ENCODE measurements around the gene PROP1.
"Not testable (repeated sequence)": the region's sequence is repeated elsewhere in the genome, so short reads cannot be mapped to it uniquely, and the experiment has no call there.

PROP1 gene

GRCh38 chr5:177943805-177944736 lies 52.0 kb downstream of the PROP1 start:
- DNase-seq: not testable (repeated sequence)

GRCh38 chr5:177942896-177943295 lies 53.1 kb downstream of the PROP1 start:
- not testable (repeated sequence) for DNase-seq
